Measurements from ENCODE around the gene FAM118B. TPM values are rescaled to one million over a fixed set of nuclear protein-coding genes. Genes with fewer than 3 reads are reported as not detected.

FAM118B gene
- total RNA-seq, 1 experiment from 2014 or later: 40.0 TPM

DNA sequence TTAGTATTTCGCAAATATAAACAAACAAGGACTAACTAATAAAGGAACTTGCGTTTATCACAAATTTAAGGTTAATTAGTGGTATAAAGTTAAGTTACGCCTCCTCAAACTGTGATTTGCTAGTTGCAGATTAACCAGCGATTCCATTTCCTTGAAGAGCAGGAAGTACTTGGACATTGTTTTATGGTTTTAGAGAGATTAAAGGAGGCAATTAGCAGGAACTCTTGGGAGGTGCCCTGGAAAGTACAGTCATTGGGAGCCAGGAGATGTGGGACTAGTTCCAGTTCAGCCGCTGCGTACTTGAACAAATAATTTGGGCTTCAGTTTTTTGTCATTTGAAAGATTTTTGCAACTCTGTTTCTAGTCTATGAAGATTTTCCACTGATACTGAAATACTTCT lies 3.3 kb downstream of the FAM118B start:
- Histone ChIP-seq H2AFZ (ENCODE audit: low read length) (no peak overlapping the region), H3K79me2 (ENCODE audit: insufficient read depth, low read length) (peaks cover 23% of the 10 kb centered on the region), H3K4ac (ENCODE audit: low read depth, low read length) (no peak overlapping the region), H3K14ac (ENCODE audit: insufficient read depth, low read length) (no peak overlapping the region), H2BK20ac (ENCODE audit: low read depth, low read length, poor library complexity, severe bottlenecking) (no peak overlapping the region), H4K5ac (ENCODE audit: insufficient read length, low read depth, low read length) (no peak overlapping the region), H2BK15ac (ENCODE audit: low read depth, low read length) (no peak overlapping the region), H3K9ac (ENCODE audit: extremely low read depth, insufficient read length, low read length) (no peak overlapping the region), H2BK12ac (ENCODE audit: insufficient read length, low read depth, low read length) (no peak overlapping the region), H3K9me3 (ENCODE audit: control insufficient read depth, low read depth, low read length) (no peaks in the 10 kb centered on the region), H3K27me3 (ENCODE audit: insufficient read depth, low read length) (no peaks in the 10 kb centered on the region), H3K4me2 (ENCODE audit: insufficient read depth, insufficient read length, low read length) (no peak overlapping the region), H2BK5ac (ENCODE audit: insufficient read length, low read length) (no peak overlapping the region), H3K23me2 (ENCODE audit: insufficient read length, low read depth, low read length, poor library complexity, severe bottlenecking) (peaks cover 11% of the 10 kb centered on the region), H3K56ac (ENCODE audit: insufficient read length, low read depth, low read length) (no peak overlapping the region), H3K18ac (ENCODE audit: insufficient read length, low read depth, low read length) (no peak overlapping the region), H4K8ac (replicated peaks; ENCODE audit: insufficient read length, low read depth, low read length) (no peak overlapping the region), H2AK5ac (ENCODE audit: insufficient read length, low read length) (no peak overlapping the region), H3K79me1 (ENCODE audit: insufficient read depth, low read depth, low read length, poor library complexity, severe bottlenecking) (peaks cover 11% of the 10 kb centered on the region), H3K4me1 (ENCODE audit: insufficient read depth, low read length) (no peaks in the 10 kb centered on the region), H3K27ac (ENCODE audit: insufficient read length, low read depth, low read length) (no peak overlapping the region), H3T11ph (ENCODE audit: low read length) (no peak overlapping the region), H2BK120ac (ENCODE audit: low read depth, low read length, poor library complexity, severe bottlenecking) (no peak overlapping the region), H3K23ac (ENCODE audit: insufficient read length, low read depth, low read length) (no peak overlapping the region), H4K91ac (ENCODE audit: insufficient read length, low read depth, low read length) (no peak overlapping the region), H4K20me1 (ENCODE audit: control insufficient read depth, insufficient read depth, insufficient read length) (no peaks in the 10 kb centered on the region)
- Mint-ChIP-seq H3K36me3 (ENCODE audit: insufficient read depth in 1 of 3, low read depth in 3 of 3) (peaks cover 2 to 10% (median 8%) of the 10 kb centered on the region in 3 experiments; a peak in 6 of 7 replicates), H3K27me3 (ENCODE audit: low read depth) (no peaks in the 10 kb centered on the region), H3K9me3 (no peaks in the 10 kb centered on the region), H3K27ac (no peak overlapping the region), H3K4me1 (peaks cover 17 to 18% of the 10 kb centered on the region in 2 experiments), H3K4me3 (no peak overlapping the region)
- no CpG with 5 or more reads among the region's 6 CpGs for WGBS (ENCODE audit: extremely low coverage, insufficient read length, low lambda C conversion rate)
- no peak for TF ChIP-seq CTCF (conservative IDR thresholded peaks at IDR 0.05)
- DNase-seq: no peak
